K562 (cell line): Measurements from ENCODE around the gene FGFRL1. TPM values are rescaled to one million over a fixed set of nuclear protein-coding genes. Genes with fewer than 3 reads are reported as not detected.

Experiments used
- ATAC-seq: fragments of 200-7000 bp; cut with Tn5 transposase; 3 replicates; pipeline ENCODE4 v1.9.1; 2020; ENCODE audit warnings: moderate library complexity
- BruUV-seq: library from RNA; stranded (reverse); fragments of 400-500 nt; replicated peaks from 2 replicates; lab custom pipeline; 2021; lab: Mats Ljungman, UMichigan
- CTCF ChIA-PET: fragments of 300-600 bp; formaldehyde crosslinking; extraction: SDS; loops from one replicate; lab custom pipeline; 2021; ENCODE audit warnings: low intra/inter-chr PET ratio; lab: Yijun Ruan, JAX
- POLR2A ChIA-PET: fragments of 300-600, 350-650 bp; sonication (Branson Sonifier 250); formaldehyde crosslinking; extraction: SDS; loops from one replicate; lab custom pipeline; 2021; ENCODE audit warnings: antibody characterized with exemption, inconsistent platforms; lab: Yijun Ruan, JAX
- DNase-seq, 4 experiments: peaks; one replicate each; pipeline versions ENCODE4 v3.0.0 to v3.0.0-alpha.2; 2011 to 2018; ENCODE audit warnings: low spot score in 3 of 4, mixed read lengths in 3 of 4; ENCODE audit errors: extremely low read depth in 1 of 4
- FAIRE-seq: peaks from 2 replicates; lab custom pipeline; 2011; peaks lifted over from hg19 to GRCh38; lab: Jason Lieb, UNC
- H2AFZ ChIP-seq: 2 replicates; pipeline ENCODE4 v1.6.0; 2011; ENCODE audit warnings: low read depth, low read length, control low read depth, inconsistent platforms
- H3K27ac ChIP-seq: fragments of 200-600 bp; 3 replicates; pipeline ENCODE4 v1.8.0; 2011; ENCODE audit warnings: low read depth, mild to moderate bottlenecking, control low read depth, inconsistent platforms, low read length, moderate library complexity, mixed read lengths; ENCODE audit errors: extremely low read depth
- H3K27me3 ChIP-seq, 2 experiments: fragments of 300-600 bp in 1 of 2; 2 replicates in 1 of 2; 3 replicates in 1 of 2; pipeline versions ENCODE4 v1.6.0 to v1.8.0; 2011; ENCODE audit warnings: inconsistent platforms in 2 of 2, low read length in 2 of 2, mild to moderate bottlenecking in 1 of 2, mixed read lengths in 1 of 2, moderate library complexity in 1 of 2; ENCODE audit not compliant: control insufficient read depth in 2 of 2, insufficient read depth in 2 of 2
- H3K36me3 ChIP-seq: fragments of 300-600 bp; 3 replicates; pipeline ENCODE4 v1.8.0; 2011; ENCODE audit warnings: mild to moderate bottlenecking, low read length, inconsistent platforms; ENCODE audit not compliant: control insufficient read depth, insufficient read depth
- H3K4me1 ChIP-seq, 2 experiments: fragments of 200-600 bp in 1 of 2; replicated peaks in 1 of 2; 2 replicates in 1 of 2; 3 replicates in 1 of 2; pipeline versions ENCODE4 v1.5.1 to v1.8.0; 2011; ENCODE audit warnings: inconsistent platforms in 2 of 2, low read length in 2 of 2, mild to moderate bottlenecking in 1 of 2, mixed read lengths in 1 of 2, moderate library complexity in 1 of 2; ENCODE audit not compliant: control insufficient read depth in 2 of 2, insufficient read depth in 2 of 2
- H3K4me2 ChIP-seq: 2 replicates; pipeline ENCODE4 v1.6.1; 2011; ENCODE audit warnings: low read length, control low read depth, inconsistent platforms, mixed read lengths; ENCODE audit not compliant: insufficient read depth
- H3K4me3 ChIP-seq: fragments of 200-600 bp; sonication (generic), shearing (Covaris generic); 2 replicates; pipeline ENCODE4 v1.5.1; 2016; ENCODE audit warnings: control low read depth, inconsistent platforms
- H3K79me2 ChIP-seq: fragments of 200-600 bp; 3 replicates; pipeline ENCODE4 v1.8.0; 2011; ENCODE audit warnings: low read length, inconsistent platforms; ENCODE audit not compliant: control insufficient read depth, insufficient read depth
- H3K9ac ChIP-seq, 2 experiments: 2 replicates each; pipeline versions ENCODE4 v1.6.0 to v1.6.1; 2011; ENCODE audit warnings: low read depth in 2 of 2, low read length in 2 of 2, control low read depth in 1 of 2, inconsistent platforms in 1 of 2, mild to moderate bottlenecking in 1 of 2, mixed read lengths in 1 of 2; ENCODE audit not compliant: insufficient read depth in 1 of 2
- H3K9me1 ChIP-seq: one replicate; pipeline ENCODE4 v1.6.0; 2011; ENCODE audit warnings: inconsistent platforms, mild to moderate bottlenecking, low read length, moderate library complexity; ENCODE audit not compliant: control insufficient read depth, insufficient read depth
- H3K9me3 ChIP-seq: replicated peaks from 2 replicates; pipeline ENCODE4 v1.5.1; 2011; ENCODE audit warnings: low read depth, low read length, inconsistent platforms; ENCODE audit not compliant: control insufficient read depth, insufficient read depth
- H4K20me1 ChIP-seq: replicated peaks from 2 replicates; pipeline ENCODE4 v1.6.1; 2011; ENCODE audit warnings: low read length, inconsistent platforms, mixed read lengths; ENCODE audit not compliant: control insufficient read depth, insufficient read depth
- CEBPG ChIP-seq, 3 experiments: fragments of 200-800 bp in 1 of 3; sonication (Bioruptor generic) in 1 of 3; sonication (generic) in 1 of 3; formaldehyde crosslinking in 1 of 3; IDR thresholded peaks in 2 of 3; conservative IDR thresholded peaks in 1 of 3; 2 replicates each; pipeline versions ENCODE4 v1.6.1 to v1.8.0; 2016 to 2022; ENCODE audit warnings: missing compliant biosample characterization in 2 of 3, missing genetic modification characterization in 2 of 3, mild to moderate bottlenecking in 1 of 3, missing genetic modification reagents in 1 of 3
- HMG20A ChIP-seq: fragments of 450-650 bp; formaldehyde crosslinking; conservative IDR thresholded peaks from 2 replicates; pipeline ENCODE4 v1.4.0; 2020; ENCODE audit warnings: mild to moderate bottlenecking, mixed read lengths
- MEIS2 ChIP-seq: fragments of 450-650 bp; IDR thresholded peaks from 2 replicates; pipeline ENCODE4 v1.6.1; 2014; ENCODE audit warnings: mild to moderate bottlenecking; ENCODE audit not compliant: partially characterized antibody
- PHTF2 ChIP-seq: fragments of 250-450 bp; sonication (Bioruptor Pico); IDR thresholded peaks from 2 replicates; pipeline ENCODE4 v1.5.0; 2021; ENCODE audit warnings: mild to moderate bottlenecking
- SAP30 ChIP-seq: fragments of 200-600 bp; sonication (generic); IDR thresholded peaks from 2 replicates; pipeline ENCODE4 v1.6.1; 2012; ENCODE audit warnings: borderline replicate concordance, low read depth, mild to moderate bottlenecking, moderate library complexity, low read length, control low read depth, inconsistent platforms; ENCODE audit not compliant: insufficient read depth, poor library complexity, severe bottlenecking
- SMARCB1 ChIP-seq: IDR thresholded peaks from 2 replicates; pipeline ENCODE4 v1.6.1; 2011; ENCODE audit warnings: improper control_type of control experiment, low read depth; ENCODE audit not compliant: insufficient read length
- SREBF2 ChIP-seq: sonication (generic); formaldehyde crosslinking; IDR thresholded peaks from 2 replicates; pipeline ENCODE4 v1.4.0; 2020; ENCODE audit warnings: mild to moderate bottlenecking, missing genetic modification reagents
- YBX1 ChIP-seq: fragments of 450-650 bp; IDR thresholded peaks from 2 replicates; pipeline ENCODE4 v1.7.1; 2016; ENCODE audit warnings: mild to moderate bottlenecking
- ZC3H11A ChIP-seq: IDR thresholded peaks from 2 replicates; pipeline ENCODE4 v1.6.1; 2012; ENCODE audit warnings: low read depth, low read length, improper control_type of control experiment
- ZNF12 ChIP-seq: sonication (generic); formaldehyde crosslinking; IDR thresholded peaks from 2 replicates; pipeline ENCODE4 v1.4.0; 2020; ENCODE audit warnings: mild to moderate bottlenecking, missing genetic modification reagents
- ZNF143 ChIP-seq: sonication (generic); formaldehyde crosslinking; IDR thresholded peaks from 2 replicates; pipeline ENCODE4 v1.9.0; 2022; ENCODE audit warnings: mild to moderate bottlenecking, missing genetic modification reagents
- ZNF274 ChIP-seq: IDR thresholded peaks from 2 replicates; pipeline ENCODE4 v1.6.1; 2011; ENCODE audit warnings: low read depth, mild to moderate bottlenecking, low read length, moderate library complexity, borderline replicate concordance
- WGBS: fragments of 100-300 bp; shearing (Covaris generic); methylation state at CpG from one replicate; pipeline ENCODE4 v1.1.6; 2016; ENCODE audit warnings: low coverage, mixed read lengths; ENCODE audit not compliant: insufficient coverage; ENCODE audit errors: missing lambda C conversion rate; 5-methylcytosine and 5-hydroxymethylcytosine counted together
- in situ Hi-C: fragments of 300-500 bp; cut with MboI; formaldehyde crosslinking; loops from 4 replicates; pipeline ENCODE4 v1.15.0; 2018; ENCODE audit warnings: inconsistent platforms, mixed read lengths
- intact Hi-C: fragments of 100-400 bp; cut with micrococcal nuclease; formaldehyde crosslinking; loops from 2 replicates; pipeline ENCODE4 v1.14.2; 2022
- polyA plus RNA-seq, 8 experiments: library from polyadenylated mRNA; depleted of rRNA in 4 of 8; stranded (reverse) in 5 of 8; unstranded in 3 of 8; fragments of >200 nt; fragmentation: Nextera tagmentation in 2 of 8; fragmentation: Illumina TruSeq in 1 of 8; extraction: Ambion mirVana in 2 of 8; extraction: Trizol in 1 of 8; gene quantifications; 2 replicates each; pipeline versions ENCODE4 v1.2.1 to v1.2.3, GENCODE V29; 2011 to 2014; ENCODE audit warnings: inconsistent platforms in 1 of 8, missing spikeins in 1 of 8
- total RNA-seq, 7 experiments: library from RNA; depleted of rRNA in 6 of 7; stranded (reverse); fragments of >200 nt in 6 of 7; fragmentation: Illumina TruSeq in 2 of 7; extraction: Trizol in 2 of 7; gene quantifications; 2 replicates each; pipeline versions ENCODE4 v1.2.1 to v1.2.3, GENCODE V29; 2011 to 2021; ENCODE audit warnings: low replicate concordance in 1 of 7
- TF ChIP-seq, protein P1 (sequence below): fragments of 250-450 bp; sonication (Bioruptor Pico); IDR thresholded peaks from 2 replicates; pipeline ENCODE4 v1.8.0; 2021; ENCODE audit warnings: moderate library complexity, mild to moderate bottlenecking, inconsistent platforms

FGFRL1 gene
- total and polyA plus RNA-seq, 9 of the 15 experiments (the other 6 are each of a cell fraction or from before 2014, with no cell fraction given), result 0.34 to 49.9 (median 14.6) TPM

DNA sequence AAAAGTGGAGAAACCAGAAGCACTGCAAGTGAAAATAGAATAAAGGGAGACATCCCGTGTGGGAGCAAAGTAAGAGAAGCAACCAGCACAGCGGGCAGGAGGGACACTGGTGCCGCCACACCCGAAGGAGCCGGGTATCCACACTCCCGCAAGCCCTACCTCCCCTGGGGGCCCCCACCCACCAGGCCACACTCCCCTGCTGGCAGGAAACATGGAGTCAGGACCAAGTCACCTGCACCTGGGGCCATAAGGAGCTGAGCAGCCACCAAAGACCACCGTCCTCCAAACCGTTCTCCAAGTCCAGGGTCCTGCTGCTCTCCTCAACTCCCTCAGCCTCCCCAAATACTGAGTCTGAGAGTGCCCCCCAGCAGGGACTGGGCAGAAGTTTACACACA is 30.5 kb downstream of the FGFRL1 start:
- H3K4me2 ChIP-seq, result peak overlapping the region; percentile 61
- H3K27me3 ChIP-seq, result no peaks in the 10 kb centered on the region
- WGBS, result 44% methylated on average over 7 of the region's 8 CpGs
- H3K27ac ChIP-seq, result peak overlapping the region; percentile 68
- ChIA-PET CTCF (no interaction called here), POLR2A (no interaction called here)
- no peaks in the 10 kb centered on the region for H3K36me3 ChIP-seq
- no peak for FAIRE-seq
- peak overlapping the region; percentile 30 to 90 for H3K9ac ChIP-seq
- H4K20me1 ChIP-seq, result no peaks in the 10 kb centered on the region
- no peak for DNase-seq
- in situ Hi-C loops, result no loop called here
- no peaks in the 10 kb centered on the region for H3K9me1 ChIP-seq
- H3K9me3 ChIP-seq, result no peaks in the 10 kb centered on the region
- no TSS peak for BruUV-seq
- no peak overlapping the region for H3K4me3 ChIP-seq
- H3K79me2 ChIP-seq, result no peaks in the 10 kb centered on the region
- TF ChIP-seq PHTF2, result no peak
- no peak for TF ChIP-seq SREBF2 (CRISPR knock-in tag)
- TF ChIP-seq, protein P1, sequence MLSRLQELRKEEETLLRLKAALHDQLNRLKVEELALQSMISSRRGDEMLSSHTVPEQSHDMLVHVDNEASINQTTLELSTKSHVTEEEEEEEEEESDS, result no peak
- no peak for TF ChIP-seq ZNF143 (CRISPR knock-in tag)
- no peak for TF ChIP-seq YBX1
- TF ChIP-seq SAP30, result no peak
- no peak for TF ChIP-seq HMG20A
- TF ChIP-seq ZC3H11A, result no peak
- no peak for TF ChIP-seq CEBPG (CRISPR knock-in tag; IDR thresholded peaks at IDR 0.05)
- no peak for TF ChIP-seq CEBPG (tag; conservative IDR thresholded peaks at IDR 0.05 in 1 of 2, IDR thresholded peaks at IDR 0.05 in 1 of 2)
- TF ChIP-seq ZNF12 (CRISPR knock-in tag), result no peak
- TF ChIP-seq SMARCB1, result no peak
- TF ChIP-seq ZNF274, result no peak
- no peak for TF ChIP-seq MEIS2
- peaks cover 50 to 83% of the 10 kb centered on the region in 2 experiments for H3K4me1 ChIP-seq
- intact Hi-C loops, result loop anchor here (10.0 kb wide), 1 partner anchor 47 kb away; the partner anchor contains the start of gene SLC26A1
- ATAC-seq, result no peak
- H2AFZ ChIP-seq, result peak overlapping the region; percentile 92
